ENCODE results near the gene FLRT1.
"Not testable (repeated sequence)": the region's sequence is repeated elsewhere in the genome, so short reads cannot be mapped to it uniquely, and the experiment has no call there.

FLRT1 gene

DNA sequence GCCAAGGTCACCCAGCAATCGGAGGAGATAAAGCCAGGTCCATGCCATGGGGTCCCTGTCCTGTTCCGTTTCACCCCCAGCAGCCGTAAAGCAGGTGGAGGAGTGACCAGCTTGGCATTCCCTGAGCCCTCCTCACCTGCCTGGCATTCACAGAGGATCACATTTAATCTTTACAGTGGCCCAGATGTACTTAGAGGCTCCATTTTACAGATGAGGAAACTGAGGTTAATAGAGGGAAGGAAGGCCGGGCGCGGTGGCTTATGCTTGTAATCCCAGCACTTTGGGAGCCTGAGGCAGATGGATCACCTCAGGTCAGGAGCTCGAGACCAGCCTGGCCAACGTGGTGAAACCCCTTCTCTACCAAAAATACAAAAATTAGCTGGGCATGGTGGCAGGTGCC, 11.6 kb downstream of the FLRT1 start:
- not testable (repeated sequence) for H3K27ac Mint-ChIP-seq (ENCODE audit: low read depth); ATAC-seq (replicated peaks; ENCODE audit: extremely low read depth, poor library complexity, severe bottlenecking); H3K4me3 Mint-ChIP-seq

DNA sequence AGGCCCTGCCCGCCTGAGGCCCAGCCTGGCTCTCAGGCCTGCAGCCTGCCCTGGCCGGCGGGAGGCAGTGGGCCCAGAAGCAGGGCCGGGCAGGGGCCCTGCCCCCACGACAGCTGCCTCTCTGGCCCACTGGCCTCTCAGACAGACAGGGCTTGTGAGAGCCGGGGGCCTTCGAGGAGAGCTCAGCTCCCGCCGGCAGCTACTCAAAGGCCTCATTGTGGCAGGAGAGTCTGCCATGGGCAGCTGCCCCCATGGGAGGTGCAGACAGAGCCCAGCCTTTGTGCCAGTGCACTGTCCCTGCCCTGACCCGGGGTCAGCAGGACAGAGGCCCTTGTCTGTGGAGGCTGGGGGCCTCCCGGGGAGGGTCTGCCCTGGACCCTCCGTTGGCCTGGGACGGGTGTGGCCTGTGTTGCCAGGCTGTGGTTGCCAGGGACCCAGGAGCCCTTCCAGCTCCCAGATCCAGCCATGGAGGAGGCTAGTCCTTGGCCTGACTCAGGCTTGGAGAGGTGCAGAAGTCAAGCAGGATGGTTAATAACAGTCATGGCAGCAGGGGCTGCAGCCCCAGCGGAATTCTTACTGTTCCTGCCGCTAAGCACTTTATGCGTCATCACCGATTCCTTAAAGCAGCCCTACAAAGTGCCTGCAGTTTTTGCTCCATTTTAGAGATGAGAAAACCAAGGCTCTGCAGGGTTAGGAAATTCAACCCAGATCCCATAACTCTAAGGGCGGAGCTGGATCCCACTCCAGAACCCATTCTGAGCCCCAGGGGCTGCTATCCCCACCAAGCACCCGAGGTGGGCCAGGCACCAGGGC, 12.5 kb downstream of the FLRT1 start:
- no peak overlapping the region for H3K4me3 Mint-ChIP-seq
- no peak overlapping the region for H3K27ac Mint-ChIP-seq (ENCODE audit: low read depth)
- H3K9me3 Mint-ChIP-seq = no peaks in the 10 kb centered on the region
- no peaks in the 10 kb centered on the region for H3K27me3 Mint-ChIP-seq
- no peak for ATAC-seq (replicated peaks; ENCODE audit: extremely low read depth, poor library complexity, severe bottlenecking)
- H3K36me3 Mint-ChIP-seq (ENCODE audit: insufficient read depth) = no peaks in the 10 kb centered on the region
- no peaks in the 10 kb centered on the region for H3K4me1 Mint-ChIP-seq
- no peak for DNase-seq (ENCODE audit: low spot score in 2 of 2)

More for the DNA sequence above, 11.6 kb downstream of the FLRT1 start:
- not testable (repeated sequence) for H3K4me1 Mint-ChIP-seq; H3K9me3 Mint-ChIP-seq; H3K27me3 Mint-ChIP-seq; DNase-seq (ENCODE audit: low spot score in 2 of 2); H3K36me3 Mint-ChIP-seq (ENCODE audit: insufficient read depth)

DNA sequence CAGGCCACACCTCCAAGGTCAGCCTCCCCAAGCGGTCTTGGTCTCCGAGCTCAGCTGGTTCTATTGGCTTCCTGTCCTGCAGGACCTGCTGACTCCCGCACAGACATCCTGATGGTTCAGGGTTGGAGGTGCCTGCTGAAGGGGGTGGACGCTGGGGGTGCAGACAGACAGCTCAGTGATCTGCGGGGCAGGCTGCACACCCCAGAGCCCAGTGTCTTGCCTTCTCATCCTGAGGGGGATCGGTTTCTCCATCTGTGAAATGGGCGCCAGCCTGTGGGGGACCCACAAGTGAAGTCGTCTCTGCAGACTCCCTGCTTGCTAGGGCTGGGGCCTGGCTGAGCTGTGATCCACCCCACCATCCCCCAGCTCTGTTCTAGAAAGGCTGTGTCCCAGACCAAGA, 13.8 kb downstream of the FLRT1 start:
- H3K27me3 Mint-ChIP-seq = no peaks in the 10 kb centered on the region
- H3K4me1 Mint-ChIP-seq = no peaks in the 10 kb centered on the region
- H3K27ac Mint-ChIP-seq (ENCODE audit: low read depth) = no peak overlapping the region
- H3K9me3 Mint-ChIP-seq = no peaks in the 10 kb centered on the region
- no peak for DNase-seq (ENCODE audit: low spot score in 2 of 2)
- no peak overlapping the region for H3K4me3 Mint-ChIP-seq
- no peaks in the 10 kb centered on the region for H3K36me3 Mint-ChIP-seq (ENCODE audit: insufficient read depth)
- no peak for ATAC-seq (replicated peaks; ENCODE audit: extremely low read depth, poor library complexity, severe bottlenecking)

- H3K4me3 Mint-ChIP-seq = no peak overlapping the region
- no peaks in the 10 kb centered on the region for H3K9me3 Mint-ChIP-seq
These were observed 15.6 kb downstream of the FLRT1 start for GRCh38 chr11:64051297-64051696.

DNA sequence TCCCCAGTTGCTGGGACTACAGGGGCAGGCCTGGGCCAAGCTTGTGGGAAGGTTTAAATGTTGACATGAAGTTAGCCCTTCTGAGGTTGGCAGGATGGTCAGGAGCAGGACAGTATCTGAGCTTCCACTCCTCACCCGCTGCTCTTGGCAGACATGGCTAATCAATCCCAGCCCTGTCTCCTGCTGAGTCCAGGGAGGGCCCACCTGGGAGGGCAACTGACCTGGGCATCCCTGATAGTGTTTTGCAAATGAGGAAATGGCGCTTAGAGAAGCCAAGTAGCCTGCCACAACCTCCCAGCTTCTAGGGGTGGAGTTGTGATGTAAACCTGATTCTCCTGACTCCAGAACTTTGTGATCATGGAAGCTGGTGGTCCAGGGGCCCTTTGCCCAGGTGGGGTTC, 16.7 kb downstream of the FLRT1 start:
- no peaks in the 10 kb centered on the region for H3K9me3 Mint-ChIP-seq
- H3K4me3 Mint-ChIP-seq = no peak overlapping the region
- DNase-seq (ENCODE audit: low spot score in 2 of 2) (no peak), ATAC-seq (replicated peaks; ENCODE audit: extremely low read depth, poor library complexity, severe bottlenecking) (no peak)
- H3K27ac Mint-ChIP-seq (ENCODE audit: low read depth) = no peak overlapping the region
- no peaks in the 10 kb centered on the region for H3K27me3 Mint-ChIP-seq
- H3K36me3 Mint-ChIP-seq (ENCODE audit: insufficient read depth) = no peaks in the 10 kb centered on the region
- no peaks in the 10 kb centered on the region for H3K4me1 Mint-ChIP-seq

More at GRCh38 chr11:64051297-64051696, 15.6 kb downstream of the FLRT1 start:
- DNase-seq (ENCODE audit: low spot score in 2 of 2) = no peak
- Mint-ChIP-seq H3K4me1 (no peaks in the 10 kb centered on the region), H3K27me3 (no peaks in the 10 kb centered on the region), H3K36me3 (ENCODE audit: insufficient read depth) (no peaks in the 10 kb centered on the region), H3K27ac (ENCODE audit: low read depth) (no peak overlapping the region)
- ATAC-seq (replicated peaks; ENCODE audit: extremely low read depth, poor library complexity, severe bottlenecking) = no peak

DNA sequence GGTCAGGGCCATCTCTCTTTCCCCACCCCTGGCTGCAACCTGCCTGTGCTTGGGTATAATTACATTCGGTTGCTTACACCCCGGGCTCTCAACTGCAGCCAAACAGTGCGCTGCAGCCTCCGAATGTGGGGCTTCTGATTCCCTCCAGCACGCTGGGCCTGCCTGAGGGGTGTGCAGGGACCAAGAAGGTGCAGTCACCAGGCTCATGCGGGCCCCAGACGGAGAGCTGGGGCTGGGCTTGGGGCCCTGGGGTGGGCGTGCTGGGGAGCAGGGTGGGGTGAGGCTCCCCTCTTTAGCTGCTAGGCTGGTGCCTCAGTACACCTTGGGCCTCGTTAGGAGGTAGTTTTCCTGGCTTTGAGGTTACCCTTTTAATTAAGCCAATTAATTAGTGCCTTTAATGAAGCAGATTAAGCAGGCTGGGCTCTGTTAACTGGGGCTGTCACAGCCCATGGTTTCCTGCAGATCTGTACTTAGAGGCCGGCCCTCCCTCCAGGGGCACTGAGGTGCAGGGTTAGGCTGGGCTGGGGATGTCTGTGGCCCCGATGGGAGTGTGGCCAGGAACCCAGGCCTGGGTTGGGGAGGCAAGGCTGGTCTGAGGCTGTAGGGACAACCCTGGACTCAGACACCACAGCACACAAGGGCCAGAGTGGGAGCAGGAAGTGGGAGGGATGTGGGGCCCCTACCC, 17.3 kb downstream of the FLRT1 start:
- Mint-ChIP-seq H3K9me3 (no peaks in the 10 kb centered on the region), H3K36me3 (ENCODE audit: insufficient read depth) (no peaks in the 10 kb centered on the region), H3K27ac (ENCODE audit: low read depth) (no peak overlapping the region), H3K4me1 (no peaks in the 10 kb centered on the region), H3K27me3 (no peaks in the 10 kb centered on the region), H3K4me3 (no peak overlapping the region)
- no peak for DNase-seq (ENCODE audit: low spot score in 2 of 2)
- no peak for ATAC-seq (replicated peaks; ENCODE audit: extremely low read depth, poor library complexity, severe bottlenecking)

DNA sequence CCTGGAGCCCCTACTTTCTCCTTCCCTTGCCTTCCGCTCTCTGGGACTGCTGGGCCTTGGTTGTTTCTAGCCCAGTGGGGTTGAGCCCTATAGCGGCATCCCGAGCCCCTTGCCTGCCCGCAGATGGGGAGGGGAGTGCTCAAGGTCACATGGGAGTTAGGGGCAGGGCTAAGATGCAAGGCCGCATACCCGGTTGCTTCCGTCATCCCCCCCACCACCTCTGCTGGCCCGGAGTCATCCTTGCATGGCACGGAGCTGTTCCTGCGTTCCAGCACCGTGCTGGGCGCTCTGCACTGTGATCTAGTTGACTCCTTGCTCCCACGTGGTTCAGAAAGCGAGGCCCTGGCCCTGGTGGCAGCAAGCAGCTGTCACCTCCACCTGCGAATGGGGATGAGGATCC, 18.0 kb downstream of the FLRT1 start:
- no peaks in the 10 kb centered on the region for H3K9me3 Mint-ChIP-seq
- DNase-seq (ENCODE audit: low spot score in 2 of 2) (no peak), ATAC-seq (replicated peaks; ENCODE audit: extremely low read depth, poor library complexity, severe bottlenecking) (no peak)
- no peaks in the 10 kb centered on the region for H3K27me3 Mint-ChIP-seq
- no peak overlapping the region for H3K4me3 Mint-ChIP-seq
- H3K27ac Mint-ChIP-seq (ENCODE audit: low read depth) = no peak overlapping the region
- no peaks in the 10 kb centered on the region for H3K4me1 Mint-ChIP-seq
- no peaks in the 10 kb centered on the region for H3K36me3 Mint-ChIP-seq (ENCODE audit: insufficient read depth)

DNA sequence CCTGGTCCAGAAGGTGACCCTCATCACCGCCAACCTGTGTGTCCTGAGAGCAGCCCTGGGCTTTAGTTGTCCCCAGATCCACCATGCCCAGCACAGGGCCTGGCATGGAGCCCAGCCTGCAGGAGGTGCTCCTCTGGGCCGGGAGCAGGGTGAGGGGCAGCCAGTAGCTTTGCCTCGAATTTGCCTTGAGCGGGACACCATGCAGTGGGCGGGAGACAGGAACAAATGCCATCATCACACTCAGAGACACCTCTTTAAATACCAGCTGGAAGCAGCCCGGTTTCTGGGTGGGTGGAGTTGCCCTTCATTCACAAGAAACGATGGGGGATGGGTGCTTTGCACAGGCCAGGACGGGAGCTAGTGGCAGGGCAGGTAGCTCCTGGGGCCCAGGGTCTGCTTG, 19.3 kb downstream of the FLRT1 start:
- no peak overlapping the region for H3K27ac Mint-ChIP-seq (ENCODE audit: low read depth)
- H3K9me3 Mint-ChIP-seq = no peaks in the 10 kb centered on the region
- H3K27me3 Mint-ChIP-seq = no peaks in the 10 kb centered on the region
- DNase-seq (ENCODE audit: low spot score in 2 of 2) (no peak), ATAC-seq (replicated peaks; ENCODE audit: extremely low read depth, poor library complexity, severe bottlenecking) (no peak)
- no peaks in the 10 kb centered on the region for H3K4me1 Mint-ChIP-seq
- no peak overlapping the region for H3K4me3 Mint-ChIP-seq
- H3K36me3 Mint-ChIP-seq (ENCODE audit: insufficient read depth) = no peaks in the 10 kb centered on the region

DNA sequence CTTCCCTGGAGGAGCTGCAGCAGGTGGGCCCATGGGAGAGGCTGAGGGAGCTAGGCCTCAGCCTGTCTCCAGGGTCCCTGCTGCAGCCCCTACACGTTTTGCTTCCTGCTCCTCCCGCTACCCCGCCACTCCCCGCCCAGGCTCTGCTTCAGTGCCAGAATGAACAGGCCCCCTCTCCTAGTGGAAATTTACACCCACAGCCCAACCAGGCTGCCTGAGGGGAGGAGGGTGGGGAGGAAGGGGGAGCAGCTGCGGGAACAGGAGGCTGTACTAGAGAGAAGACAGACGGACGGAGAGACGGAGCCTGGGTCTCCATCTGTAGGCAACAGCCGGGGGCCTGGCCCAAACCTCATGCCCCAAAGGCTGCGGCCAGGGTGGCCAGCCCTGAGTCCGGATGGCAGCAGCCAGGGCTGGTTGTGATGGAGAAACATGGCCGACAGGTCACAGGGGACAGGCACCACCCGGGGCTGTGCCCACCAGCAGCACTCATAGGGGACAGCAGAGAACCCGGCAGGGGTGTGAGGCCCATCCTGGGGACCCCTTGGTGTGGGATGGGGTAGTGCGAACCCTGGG, 20.6 kb downstream of the FLRT1 start:
- Mint-ChIP-seq H3K27me3 (peaks cover 5% of the 10 kb centered on the region), H3K36me3 (ENCODE audit: insufficient read depth) (no peaks in the 10 kb centered on the region), H3K4me1 (peaks cover 5% of the 10 kb centered on the region)

GRCh38 chr11:64056861-64057260, 21.1 kb downstream of the FLRT1 start:
- no peak for ATAC-seq (replicated peaks; ENCODE audit: extremely low read depth, poor library complexity, severe bottlenecking)
- Mint-ChIP-seq H3K4me1 (peaks cover 8% of the 10 kb centered on the region), H3K27ac (ENCODE audit: low read depth) (no peak overlapping the region), H3K9me3 (no peaks in the 10 kb centered on the region), H3K4me3 (no peak overlapping the region), H3K36me3 (ENCODE audit: insufficient read depth) (peaks cover 3% of the 10 kb centered on the region), H3K27me3 (peaks cover 10% of the 10 kb centered on the region)
- DNase-seq (ENCODE audit: low spot score in 2 of 2) = no peak

More for the DNA sequence above, 20.6 kb downstream of the FLRT1 start:
- ATAC-seq (replicated peaks; ENCODE audit: extremely low read depth, poor library complexity, severe bottlenecking) = no peak
- H3K27ac Mint-ChIP-seq (ENCODE audit: low read depth) = no peak overlapping the region
- no peak for DNase-seq (ENCODE audit: low spot score in 2 of 2)
- H3K4me3 Mint-ChIP-seq = no peak overlapping the region
- H3K9me3 Mint-ChIP-seq = no peaks in the 10 kb centered on the region

DNA sequence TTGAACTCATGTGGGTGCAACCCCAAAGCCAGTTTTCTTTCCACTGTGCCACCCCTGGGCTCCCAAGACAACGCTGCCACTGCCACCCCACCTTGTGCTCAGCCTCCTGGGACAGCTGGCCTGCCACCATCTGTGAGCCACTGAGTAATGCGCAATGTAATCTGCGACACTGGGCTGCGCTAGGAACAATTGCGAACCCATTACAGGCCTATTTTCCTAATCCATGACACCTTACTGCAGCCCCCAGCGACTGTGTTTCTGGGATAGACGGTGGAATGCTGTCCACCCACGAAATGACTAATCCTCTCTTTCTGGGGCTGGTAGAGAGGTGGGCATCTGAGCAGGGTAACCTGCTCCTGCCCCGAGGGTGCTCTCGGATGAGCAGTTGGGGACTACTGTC, 22.2 kb downstream of the FLRT1 start:
- DNase-seq (ENCODE audit: low spot score in 2 of 2) (no peak), ATAC-seq (replicated peaks; ENCODE audit: extremely low read depth, poor library complexity, severe bottlenecking) (no peak)
- Mint-ChIP-seq H3K9me3 (no peaks in the 10 kb centered on the region), H3K27me3 (peaks cover 21% of the 10 kb centered on the region), H3K27ac (ENCODE audit: low read depth) (no peak overlapping the region), H3K4me3 (no peak overlapping the region), H3K36me3 (ENCODE audit: insufficient read depth) (peaks cover 3% of the 10 kb centered on the region), H3K4me1 (peaks cover 8% of the 10 kb centered on the region)

- no peak for ATAC-seq (replicated peaks; ENCODE audit: extremely low read depth, poor library complexity, severe bottlenecking)
- H3K36me3 Mint-ChIP-seq (ENCODE audit: insufficient read depth) = peaks cover 3% of the 10 kb centered on the region
- H3K4me1 Mint-ChIP-seq = peaks cover 8% of the 10 kb centered on the region
- H3K27me3 Mint-ChIP-seq = peaks cover 27% of the 10 kb centered on the region
- no peak for DNase-seq (ENCODE audit: low spot score in 2 of 2)
- no peak overlapping the region for H3K4me3 Mint-ChIP-seq
- H3K27ac Mint-ChIP-seq (ENCODE audit: low read depth) = no peak overlapping the region
- no peaks in the 10 kb centered on the region for H3K9me3 Mint-ChIP-seq
These were observed 22.8 kb downstream of the FLRT1 start for GRCh38 chr11:64058494-64058893.
